ENCODE results near the gene KLHL22. TPM values are rescaled to one million over a fixed set of nuclear protein-coding genes. Genes with fewer than 3 reads are reported as not detected.

Gene KLHL22
- total and polyA plus RNA-seq, 2 of the 8 experiments (the other 6 are each of a cell fraction or from before 2014, with no cell fraction given) = 9.4 to 16.2 TPM

DNA sequence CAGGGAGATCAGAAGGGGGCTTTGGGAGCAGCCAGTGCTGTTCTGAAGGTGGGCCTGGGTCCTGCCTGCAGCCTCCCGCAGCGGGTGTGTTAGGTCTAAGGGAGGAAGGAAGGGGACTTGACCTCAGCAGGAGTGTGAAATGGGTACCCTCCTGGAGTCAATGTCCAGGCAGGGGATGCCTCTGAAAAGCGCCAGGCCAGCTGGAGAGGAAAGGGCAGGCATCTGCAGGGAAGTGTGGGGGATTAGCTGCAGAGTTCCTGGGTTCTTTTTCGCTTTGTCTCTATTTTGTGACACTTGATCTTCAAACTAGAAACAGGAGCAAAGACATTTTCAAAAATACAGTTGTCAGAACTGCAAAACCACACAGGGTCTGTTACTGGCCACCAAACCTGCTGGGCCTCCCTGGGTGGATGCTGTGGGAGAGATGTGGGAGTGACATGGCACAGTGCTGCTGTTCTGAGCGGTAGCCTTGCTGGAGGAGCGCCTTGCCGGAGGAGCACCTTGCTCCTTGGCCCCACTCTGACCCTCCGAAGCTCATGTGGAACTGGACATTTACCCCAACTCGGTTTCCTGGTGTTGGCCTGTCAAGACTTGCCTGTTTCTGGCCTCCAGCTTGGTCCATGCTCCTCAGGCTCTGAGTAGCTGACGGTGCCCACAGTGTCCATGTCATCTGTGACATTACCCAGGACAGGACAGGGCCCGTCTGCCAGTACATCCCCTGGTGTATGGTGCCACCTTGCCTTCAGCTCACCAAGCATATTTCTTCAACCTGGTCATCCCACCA lies 37.7 kb upstream of the KLHL22 start:
- H3K56ac ChIP-seq (replicated peaks; ENCODE audit: insufficient read length, low read depth, low read length) = no peak overlapping the region
- POLR2A ChIA-PET (ENCODE audit: partially characterized antibody) = interaction anchor here (0.9 kb wide), 1 partner anchor 24 kb away, joined by 4 read pairs; no protein-coding TSS in a partner anchor
- no peak for DNase-seq (ENCODE audit: low read depth in 1 of 2, low spot score in 2 of 2)
- FAIRE-seq = no peak
- H3K36me3 ChIP-seq (ENCODE audit: control insufficient read depth in 2 of 4, insufficient read depth in 4 of 4, low read length in 3 of 4) = peaks cover 0 to 5% (median 3%) of the 10 kb centered on the region in 4 experiments; a peak in 4 of 8 replicates
- peaks cover 3% of the 10 kb centered on the region; the same call in 1 of the 2 replicates for H3K23me2 ChIP-seq (ENCODE audit: low read depth, low read length)
- no peak overlapping the region for H3K27ac ChIP-seq (ENCODE audit: low read depth, low read length)
- no peak overlapping the region for H3K9ac ChIP-seq (replicated peaks in 1 of 4; ENCODE audit: extremely low read depth in 1 of 4, low read depth in 3 of 4, low read length in 3 of 4)
- no peak overlapping the region for H4K8ac ChIP-seq (ENCODE audit: extremely low read depth, insufficient read depth, low read length)
- peaks cover 0 to 3% of the 10 kb centered on the region in 2 experiments; a peak in 1 of 4 replicates for H3K9me3 ChIP-seq (ENCODE audit: insufficient read depth in 2 of 2, low read depth in 1 of 2, low read length in 1 of 2)
- no peak overlapping the region for H2BK120ac ChIP-seq (replicated peaks; ENCODE audit: low read depth, low read length)
- H2BK12ac ChIP-seq (ENCODE audit: low read depth, low read length) = no peak overlapping the region
- peaks cover 0 to 20% (median 14%) of the 10 kb centered on the region in 4 experiments; a peak in 5 of 7 replicates for H3K4me1 ChIP-seq (replicated peaks in 1 of 4; ENCODE audit: control insufficient read depth in 3 of 4, insufficient read depth in 4 of 4, low read length in 3 of 4)
- H2AK5ac ChIP-seq (ENCODE audit: low read depth, low read length) = peak overlapping the region; percentile 75; the same call in 1 of the 2 replicates
- H2BK5ac ChIP-seq (ENCODE audit: low read depth, low read length) = peak overlapping the region; percentile 66
- H3K27me3 ChIP-seq (replicated peaks in 1 of 4; ENCODE audit: control insufficient read depth in 3 of 4, extremely low read depth in 1 of 4, insufficient read depth in 3 of 4, low read length in 3 of 4) = no peaks in the 10 kb centered on the region
- no peak overlapping the region for H3K23ac ChIP-seq (ENCODE audit: insufficient read length)
- peaks cover 4 to 20% of the 10 kb centered on the region in 2 experiments for H4K20me1 ChIP-seq (replicated peaks in 1 of 2; ENCODE audit: control insufficient read depth in 1 of 2, insufficient read depth in 2 of 2, low read length in 2 of 2)
- H2BK15ac ChIP-seq (ENCODE audit: low read length) = no peak overlapping the region
- H2AFZ ChIP-seq (ENCODE audit: low read length) = no peak overlapping the region
- no peak overlapping the region; the same call in 1 of the 2 replicates for H3K18ac ChIP-seq (ENCODE audit: extremely low read depth, low read length)
- H4K91ac ChIP-seq (replicated peaks; ENCODE audit: insufficient read length, low read length) = no peak overlapping the region
- H3K14ac ChIP-seq (ENCODE audit: insufficient read length) = no peak overlapping the region
- H3K79me1 ChIP-seq (ENCODE audit: low read depth, low read length) = peaks cover 44% of the 10 kb centered on the region
- H4K5ac ChIP-seq (ENCODE audit: insufficient read length, low read depth, low read length) = no peak overlapping the region
- no peak overlapping the region for H3K4ac ChIP-seq (replicated peaks; ENCODE audit: insufficient read length, low read depth, low read length)
- 91% methylated on average over 10 of the region's 11 CpGs; no CpG with 5 or more reads in 1 of the 2 experiments for WGBS, 2 experiments (ENCODE audit: extremely low coverage in 1 of 2, insufficient coverage in 1 of 2, insufficient read length in 1 of 2, insufficient replicate concordance in 2 of 2, low coverage in 1 of 2, low lambda C conversion rate in 2 of 2, missing lambda C conversion rate in 1 of 2)
- H3K79me2 ChIP-seq (ENCODE audit: control insufficient read depth in 1 of 2, insufficient read depth in 2 of 2, low read length in 2 of 2) = peaks cover 3 to 45% of the 10 kb centered on the region in 2 experiments; a peak in 3 of 4 replicates
- no peak overlapping the region for H3K4me3 ChIP-seq (ENCODE audit: extremely low read depth in 1 of 4, insufficient read depth in 2 of 4, low read depth in 3 of 4, low read length in 4 of 4)
- no peak overlapping the region for H2BK20ac ChIP-seq (ENCODE audit: low read length)
- CTCF ChIA-PET (ENCODE audit: partially characterized antibody) = interaction anchor here (0.7 to 2.5 kb wide), 11 partner anchors 9 to 251 kb away, joined by 3 to 8 read pairs (median 4); no protein-coding TSS in a partner anchor
- no peak overlapping the region for H3K4me2 ChIP-seq (ENCODE audit: insufficient read depth in 1 of 2, low read depth in 2 of 2, low read length in 2 of 2)
- TF ChIP-seq, protein P1, sequence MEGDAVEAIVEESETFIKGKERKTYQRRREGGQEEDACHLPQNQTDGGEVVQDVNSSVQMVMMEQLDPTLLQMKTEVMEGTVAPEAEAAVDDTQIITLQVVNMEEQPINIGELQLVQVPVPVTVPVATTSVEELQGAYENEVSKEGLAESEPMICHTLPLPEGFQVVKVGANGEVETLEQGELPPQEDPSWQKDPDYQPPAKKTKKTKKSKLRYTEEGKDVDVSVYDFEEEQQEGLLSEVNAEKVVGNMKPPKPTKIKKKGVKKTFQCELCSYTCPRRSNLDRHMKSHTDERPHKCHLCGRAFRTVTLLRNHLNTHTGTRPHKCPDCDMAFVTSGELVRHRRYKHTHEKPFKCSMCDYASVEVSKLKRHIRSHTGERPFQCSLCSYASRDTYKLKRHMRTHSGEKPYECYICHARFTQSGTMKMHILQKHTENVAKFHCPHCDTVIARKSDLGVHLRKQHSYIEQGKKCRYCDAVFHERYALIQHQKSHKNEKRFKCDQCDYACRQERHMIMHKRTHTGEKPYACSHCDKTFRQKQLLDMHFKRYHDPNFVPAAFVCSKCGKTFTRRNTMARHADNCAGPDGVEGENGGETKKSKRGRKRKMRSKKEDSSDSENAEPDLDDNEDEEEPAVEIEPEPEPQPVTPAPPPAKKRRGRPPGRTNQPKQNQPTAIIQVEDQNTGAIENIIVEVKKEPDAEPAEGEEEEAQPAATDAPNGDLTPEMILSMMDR (IDR thresholded peaks at IDR 0.05; ENCODE audit: control extremely low read depth in 1 of 3, insufficient read depth in 1 of 3, low read depth in 1 of 3, low read length in 3 of 3) = no peak
- TF ChIP-seq SP4 (IDR thresholded peaks at IDR 0.05; ENCODE audit: low read length) (no peak), CEBPB (IDR thresholded peaks at IDR 0.05; ENCODE audit: low read depth, low read length) (no peak), HDAC2 (IDR thresholded peaks at IDR 0.05; ENCODE audit: borderline replicate concordance in 1 of 2, low read depth in 2 of 2, low read length in 2 of 2) (no peak), RAD21 (IDR thresholded peaks at IDR 0.05 in 1 of 2, conservative IDR thresholded peaks at IDR 0.05 in 1 of 2; ENCODE audit: low read depth in 2 of 2, low read length in 2 of 2) (no peak), TBP (IDR thresholded peaks at IDR 0.05; ENCODE audit: low read depth, low read length) (no peak)
- TF ChIP-seq, protein P2, sequence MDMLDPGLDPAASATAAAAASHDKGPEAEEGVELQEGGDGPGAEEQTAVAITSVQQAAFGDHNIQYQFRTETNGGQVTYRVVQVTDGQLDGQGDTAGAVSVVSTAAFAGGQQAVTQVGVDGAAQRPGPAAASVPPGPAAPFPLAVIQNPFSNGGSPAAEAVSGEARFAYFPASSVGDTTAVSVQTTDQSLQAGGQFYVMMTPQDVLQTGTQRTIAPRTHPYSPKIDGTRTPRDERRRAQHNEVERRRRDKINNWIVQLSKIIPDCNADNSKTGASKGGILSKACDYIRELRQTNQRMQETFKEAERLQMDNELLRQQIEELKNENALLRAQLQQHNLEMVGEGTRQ (IDR thresholded peaks at IDR 0.05; ENCODE audit: low read length) = no peak

Data from H1 (cell line).